Measurements from ENCODE around the gene VIPR1.

GRCh38 chr3:42500091-42500490, 2.4 kb upstream of the VIPR1 start:
- TF ChIP-seq CTCF (IDR thresholded peaks at IDR 0.05) (no peak), EZH2 (IDR thresholded peaks at IDR 0.05; ENCODE audit: borderline replicate concordance, insufficient read depth, low read depth, low read length, poor library complexity, severe bottlenecking) (no peak)
